GM19238 (cell line): ENCODE measurements around the gene ACER2.

Experiments used
- DNase-seq: peaks from one replicate; pipeline ENCODE4 v3.0.0; 2011; ENCODE audit warnings: low spot score; ENCODE audit not compliant: insufficient read length

Gene ACER2

DNA sequence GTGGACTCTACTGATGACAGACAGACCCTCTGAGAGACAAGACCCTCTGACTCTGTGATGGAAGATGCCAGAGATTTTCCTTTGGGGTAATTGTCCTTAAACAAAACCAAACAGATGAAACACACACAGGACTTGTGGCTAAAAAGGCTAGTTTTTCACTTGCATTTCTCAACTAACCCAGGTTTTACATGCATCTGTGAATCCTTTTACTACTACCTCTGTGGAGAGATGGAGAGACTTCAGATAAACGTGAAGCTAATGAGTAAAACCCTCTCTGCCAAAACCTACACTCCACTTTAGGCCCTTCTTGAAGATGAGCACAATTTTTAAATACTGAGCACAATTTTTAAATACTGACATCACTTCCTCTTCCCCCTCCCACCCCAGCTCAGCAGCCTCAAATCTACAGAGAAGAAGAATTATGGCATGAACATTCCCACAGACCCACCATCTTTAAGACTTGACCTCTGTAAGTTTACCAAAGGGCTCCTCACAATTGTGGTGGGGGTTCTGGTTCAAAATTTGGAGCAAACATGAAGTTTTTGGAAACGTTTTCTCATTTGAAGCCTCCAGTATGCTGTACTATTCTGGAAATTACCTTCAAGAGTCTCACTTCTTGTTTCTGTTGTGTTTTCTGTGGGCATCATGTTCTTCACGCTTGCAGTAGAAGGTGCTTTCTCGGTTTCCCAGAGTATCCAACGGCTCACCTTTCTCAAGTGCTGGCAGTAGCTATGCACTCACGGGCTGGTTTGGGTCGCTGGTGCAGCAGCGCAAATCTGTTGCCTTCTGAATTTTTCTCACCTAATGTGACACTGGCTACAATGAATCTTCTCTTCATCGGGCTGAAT, 42.7 kb downstream of the ACER2 start:
- DNase-seq: no peak

DNA sequence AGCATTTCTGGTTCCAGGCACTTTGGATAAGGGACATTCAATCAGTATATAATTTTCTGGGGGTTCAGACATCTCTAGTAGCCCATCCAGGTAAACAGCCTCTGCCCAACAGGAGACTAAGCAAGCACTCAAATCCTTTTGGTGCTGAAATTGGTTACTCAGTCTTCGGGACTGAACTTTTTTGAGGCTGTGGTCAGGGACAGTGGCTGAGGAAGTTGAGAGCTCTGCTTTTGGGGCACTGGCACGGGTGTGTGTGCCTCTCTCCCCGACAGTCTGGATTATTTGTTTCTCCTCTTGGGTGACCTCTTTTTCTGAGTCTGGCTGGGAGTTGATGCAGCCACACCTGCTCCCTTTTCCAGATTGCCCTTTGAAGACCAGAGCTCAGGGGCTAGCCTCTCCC, 47.6 kb downstream of the ACER2 start:
- no peak for DNase-seq

DNA sequence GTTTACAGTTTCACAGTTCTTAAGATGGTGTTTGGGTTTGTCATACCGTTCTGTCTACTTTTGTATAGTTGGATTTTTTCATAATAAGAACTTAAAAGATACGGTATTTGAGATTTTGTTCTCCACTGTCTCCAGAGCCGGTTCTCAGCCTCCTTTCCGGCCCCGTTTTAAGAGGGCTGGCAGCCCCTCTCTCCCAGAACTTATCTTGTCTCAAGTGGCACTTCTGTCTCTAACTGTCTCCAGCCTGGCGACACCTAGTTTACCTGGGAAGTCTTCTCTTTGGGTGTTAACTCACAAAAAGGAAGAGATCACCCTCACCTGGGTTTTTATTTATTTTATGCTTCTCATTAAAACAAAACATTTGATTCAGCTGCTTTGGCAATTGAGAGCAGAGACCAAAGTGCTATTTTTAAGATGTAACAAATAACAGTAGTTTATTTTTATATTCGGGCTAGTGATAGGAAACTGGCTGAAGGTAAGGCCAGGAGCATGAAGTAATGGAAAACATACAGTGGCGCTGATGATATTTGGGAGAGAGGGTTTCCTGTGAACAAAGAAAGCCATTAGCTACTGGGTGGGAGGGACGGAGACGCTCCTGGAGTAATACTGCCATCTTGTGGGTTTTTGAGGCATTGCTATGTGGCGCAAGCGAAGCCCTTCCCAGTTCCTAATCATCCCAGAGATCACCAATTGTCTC, 48.3 kb downstream of the ACER2 start:
- peak; percentile 63 for DNase-seq

- DNase-seq: no peak
These were observed 48.8 kb downstream of the ACER2 start for GRCh38 chr9:19457693-19458009.

DNA sequence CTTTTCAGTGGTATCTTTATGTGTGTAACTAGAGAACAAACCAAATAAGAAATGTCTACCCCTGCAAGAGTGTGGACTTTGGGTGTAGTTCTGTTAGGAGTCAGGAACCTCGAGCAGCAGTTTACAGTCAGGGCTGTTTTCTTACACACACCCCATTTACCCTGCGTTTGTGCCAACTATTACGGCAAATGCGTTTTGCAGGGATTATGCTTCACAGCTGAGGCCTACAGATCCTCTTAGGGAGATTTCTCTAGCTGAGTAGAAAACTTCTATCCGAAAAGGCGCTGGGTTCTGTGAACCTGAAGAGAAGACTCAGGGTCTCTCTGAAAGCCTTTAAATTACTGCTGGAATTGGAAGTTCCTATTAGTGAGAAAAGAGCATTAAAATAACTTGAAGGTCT, 51.4 kb downstream of the ACER2 start:
- no peak for DNase-seq

- DNase-seq: no peak
These were observed 52.3 kb downstream of the ACER2 start for GRCh38 chr9:19461135-19461534.

- DNase-seq: no peak
These were observed 55.4 kb downstream of the ACER2 start for GRCh38 chr9:19464061-19464763.

GRCh38 chr9:19464764-19465585, 56.2 kb downstream of the ACER2 start:
- peak; percentile 96 for DNase-seq

DNA sequence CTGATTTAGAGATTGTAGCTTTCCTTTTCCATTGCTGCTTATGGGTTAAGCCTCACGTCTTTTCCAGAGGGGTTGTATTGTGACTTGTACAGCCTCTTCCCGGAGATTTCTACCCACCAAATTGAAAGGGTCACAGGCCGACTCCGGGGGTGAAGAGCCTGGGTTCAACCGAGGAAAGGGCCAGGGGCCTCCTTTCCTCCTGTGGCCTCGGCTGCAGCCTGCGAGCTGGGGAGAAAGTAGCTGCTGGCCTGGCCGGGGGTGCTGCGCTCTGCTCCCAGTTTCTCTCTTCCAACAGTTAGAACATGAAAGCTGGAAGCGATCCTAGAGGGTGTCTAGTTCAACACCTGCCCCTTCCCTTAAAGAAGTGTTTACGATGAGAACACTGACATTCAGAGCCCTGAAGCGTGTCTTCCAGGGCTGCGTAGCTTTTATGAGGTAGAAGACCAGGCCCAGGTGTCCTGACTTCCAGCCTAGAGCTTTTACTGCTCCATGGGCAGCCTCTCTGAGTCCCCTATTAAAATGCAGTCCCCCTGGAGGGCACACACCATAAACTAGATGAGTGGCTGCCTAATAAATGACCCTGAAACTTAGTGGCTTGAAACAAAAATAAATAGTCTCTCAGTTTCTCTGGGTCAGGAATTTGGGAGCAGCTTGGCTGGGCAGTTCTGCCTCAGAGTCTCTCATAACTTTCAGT, 56.9 kb downstream of the ACER2 start:
- no peak for DNase-seq

DNA sequence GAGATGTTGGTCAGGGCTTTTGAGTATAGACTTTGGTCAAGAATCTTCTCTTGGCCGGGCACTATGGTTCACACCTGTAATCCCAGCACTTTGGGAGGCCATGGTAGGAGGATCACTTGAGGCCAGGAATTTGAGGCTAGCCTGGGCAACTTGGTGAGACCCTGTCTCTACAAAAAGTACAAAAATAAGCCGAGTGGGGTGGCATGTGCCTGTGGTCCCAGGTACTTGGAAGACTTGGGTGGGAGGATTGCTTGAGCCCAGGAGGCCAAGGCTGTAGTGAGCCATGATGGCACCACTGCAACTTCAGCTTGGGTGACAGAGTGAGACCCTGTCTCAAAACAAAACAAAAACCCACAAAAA, 57.5 kb downstream of the ACER2 start:
- DNase-seq: no peak

GRCh38 chr9:19469271-19469670, 60.5 kb downstream of the ACER2 start:
- DNase-seq: no peak

GRCh38 chr9:19470567-19470966, 61.8 kb downstream of the ACER2 start:
- DNase-seq: no peak

DNA sequence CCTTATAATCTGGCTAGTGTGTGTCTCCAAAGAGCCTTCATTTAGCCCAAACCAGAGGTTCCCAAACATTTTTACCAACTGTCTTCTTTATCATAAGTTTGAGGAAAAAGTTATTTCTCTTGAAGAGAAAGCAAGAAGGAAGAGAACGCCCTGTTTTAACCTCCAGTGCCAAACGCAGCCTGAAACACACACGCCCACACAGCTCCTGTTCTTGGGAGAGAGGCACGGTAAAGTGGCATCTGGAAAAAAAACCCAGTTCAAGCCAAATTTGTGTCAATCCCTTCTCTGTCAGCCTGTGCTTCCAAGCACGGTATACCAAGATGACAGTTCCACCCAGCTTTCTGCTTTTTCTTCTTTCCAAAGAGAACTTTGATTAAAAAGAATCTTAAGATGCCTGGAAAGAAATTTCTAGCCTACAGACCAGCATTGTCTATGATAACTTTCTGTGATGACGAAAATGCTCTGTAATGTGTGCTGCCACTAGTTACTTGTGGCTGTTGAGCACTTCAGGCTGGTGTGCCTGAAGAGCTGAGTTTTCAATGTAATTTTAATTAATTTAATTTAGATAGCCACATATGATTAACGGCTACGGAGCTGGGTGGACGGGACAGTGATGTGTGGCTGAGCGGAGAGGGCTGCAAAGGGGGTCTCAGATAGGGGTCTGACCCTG, 62.3 kb downstream of the ACER2 start:
- no peak for DNase-seq

GRCh38 chr9:19471737-19472648, 63.2 kb downstream of the ACER2 start:
- DNase-seq: peak; percentile 47

GRCh38 chr9:19473605-19474004, 64.8 kb downstream of the ACER2 start:
- no peak for DNase-seq

DNA sequence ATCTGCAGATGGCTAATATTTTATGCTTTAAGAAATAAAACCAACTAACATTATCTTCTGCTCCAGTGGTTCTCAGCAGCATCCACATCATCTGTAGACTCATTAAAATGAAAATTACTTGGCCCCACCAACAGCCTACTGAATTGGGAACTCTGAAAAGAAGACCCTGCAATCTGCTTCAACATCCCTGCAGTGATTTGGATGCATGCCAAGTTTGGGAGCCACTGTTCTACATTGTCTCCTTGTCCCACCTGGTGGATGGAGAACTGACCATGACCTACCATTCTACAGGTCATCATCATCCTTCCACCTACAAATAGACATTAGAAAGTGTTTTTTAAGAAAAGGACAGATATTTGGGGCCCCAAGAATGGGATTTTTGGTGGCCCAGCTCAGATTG, 71.1 kb downstream of the ACER2 start:
- no peak for DNase-seq

DNA sequence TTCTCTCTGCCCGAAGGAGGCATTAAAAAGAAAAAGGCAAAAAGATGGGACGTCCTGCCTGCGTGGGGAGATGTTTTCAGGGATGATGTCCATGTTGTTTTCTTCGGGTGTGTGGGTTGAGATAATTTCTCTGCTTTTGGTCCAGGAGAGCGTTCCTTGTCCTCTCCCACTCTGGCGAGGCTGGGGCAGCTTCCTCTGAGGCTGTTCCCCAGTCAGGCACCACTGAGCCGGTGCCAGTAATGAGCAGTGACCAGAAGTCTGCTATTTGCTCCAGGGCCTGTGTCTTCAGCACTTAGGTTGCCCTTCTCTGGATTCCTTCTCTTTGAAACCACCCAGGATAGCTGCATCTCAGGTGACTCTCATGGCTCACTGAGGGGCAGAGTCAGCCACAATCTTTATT, 71.5 kb downstream of the ACER2 start:
- no peak for DNase-seq

GRCh38 chr9:19481121-19481870, 72.5 kb downstream of the ACER2 start:
- DNase-seq: no peak

DNA sequence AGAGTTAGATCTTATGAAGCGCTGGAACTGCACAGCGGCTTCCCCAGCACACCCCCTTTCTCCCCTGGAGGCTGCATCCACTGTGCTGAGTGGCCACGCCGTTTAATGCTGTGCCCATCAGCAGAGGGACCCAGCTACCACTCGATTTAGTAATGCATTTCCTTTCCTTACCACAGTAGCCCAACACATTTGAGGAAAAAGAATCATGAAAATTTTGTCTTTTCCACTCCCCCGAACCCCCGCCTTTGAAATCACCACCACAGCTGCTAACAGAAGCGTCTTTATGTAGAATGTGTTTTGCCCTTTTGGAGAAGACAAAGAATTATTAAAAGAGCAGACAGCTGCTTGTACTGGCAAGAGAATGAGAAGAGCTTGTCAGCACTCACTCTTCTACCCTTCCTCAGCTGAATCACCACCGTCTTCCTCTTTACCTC, 73.2 kb downstream of the ACER2 start:
- DNase-seq: no peak
